ENCODE data around the gene ZSCAN22.

Gene ZSCAN22

DNA sequence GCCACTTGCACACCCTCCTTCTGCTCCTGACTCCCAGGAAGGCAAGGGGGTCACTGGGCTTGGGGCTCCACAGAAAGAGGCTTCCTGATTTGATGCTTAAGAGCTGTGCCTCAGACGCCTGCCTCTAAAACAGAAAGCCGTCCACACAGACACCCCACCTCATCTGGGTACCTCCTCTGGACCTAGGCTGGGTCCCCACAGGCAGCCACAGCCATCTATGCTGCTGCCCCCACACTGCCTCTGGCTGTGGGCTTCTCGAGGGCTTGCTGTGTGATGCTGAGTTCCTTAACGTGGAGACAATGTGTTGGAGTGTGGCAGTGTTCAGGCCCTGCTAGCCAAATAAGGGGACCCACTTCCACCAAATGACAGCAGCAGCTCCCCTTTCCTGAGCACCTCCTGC lies 8.5 kb upstream of the ZSCAN22 start:
- H3K9me3 ChIP-seq (ENCODE audit: insufficient read depth, low read depth, low read length) = peaks cover 4% of the 10 kb centered on the region
- no peaks in the 10 kb centered on the region for H3K79me2 ChIP-seq (ENCODE audit: control insufficient read depth, insufficient read depth, low read length, poor library complexity)
- no peak overlapping the region for H3K14ac ChIP-seq (ENCODE audit: low read length)
- no peak overlapping the region for H3K18ac ChIP-seq (ENCODE audit: low read length)
- no peak overlapping the region for H3K27ac ChIP-seq (ENCODE audit: low read depth, low read length)
- peaks cover 9 to 21% of the 10 kb centered on the region in 2 experiments for H3K36me3 ChIP-seq (ENCODE audit: control insufficient read depth in 1 of 2, insufficient read depth in 2 of 2, low read length in 2 of 2)
- H4K12ac ChIP-seq (ENCODE audit: low read depth, low read length) = no peak overlapping the region
- no peak overlapping the region for H3K4me3 ChIP-seq (ENCODE audit: low read depth, low read length)
- no peak overlapping the region for H2AFZ ChIP-seq (ENCODE audit: insufficient read depth, low read length, poor library complexity)
- no peak overlapping the region for H3K9ac ChIP-seq (ENCODE audit: low read length)
- no peak overlapping the region for H4K91ac ChIP-seq (ENCODE audit: low read depth, low read length)
- no CpG with 5 or more reads among the region's 4 CpGs for WGBS (ENCODE audit: extremely low coverage, insufficient coverage, insufficient read length)
- H3K4ac ChIP-seq (ENCODE audit: low read depth, low read length) = no peak overlapping the region
- H2BK5ac ChIP-seq (ENCODE audit: low read depth, low read length, poor library complexity) = no peak overlapping the region
- H3K4me2 ChIP-seq (ENCODE audit: low read length) = no peak overlapping the region
- no peaks in the 10 kb centered on the region for H3K79me1 ChIP-seq (ENCODE audit: low read length)
- H4K8ac ChIP-seq (ENCODE audit: low read depth, low read length) = no peak overlapping the region
- H3K27me3 ChIP-seq (ENCODE audit: insufficient read depth, low read length) = no peaks in the 10 kb centered on the region
- no peak overlapping the region for H2BK120ac ChIP-seq (ENCODE audit: insufficient read depth, low read length, poor library complexity)
- H2AK5ac ChIP-seq (ENCODE audit: low read length) = no peak overlapping the region
- no peak for DNase-seq
- no peak overlapping the region for H2BK12ac ChIP-seq (ENCODE audit: low read length)
- H3K4me1 ChIP-seq (ENCODE audit: control insufficient read depth in 1 of 2, insufficient read depth in 2 of 2, low read length in 2 of 2) = no peaks in the 10 kb centered on the region
- H3K23ac ChIP-seq (ENCODE audit: low read length) = no peak overlapping the region

DNA sequence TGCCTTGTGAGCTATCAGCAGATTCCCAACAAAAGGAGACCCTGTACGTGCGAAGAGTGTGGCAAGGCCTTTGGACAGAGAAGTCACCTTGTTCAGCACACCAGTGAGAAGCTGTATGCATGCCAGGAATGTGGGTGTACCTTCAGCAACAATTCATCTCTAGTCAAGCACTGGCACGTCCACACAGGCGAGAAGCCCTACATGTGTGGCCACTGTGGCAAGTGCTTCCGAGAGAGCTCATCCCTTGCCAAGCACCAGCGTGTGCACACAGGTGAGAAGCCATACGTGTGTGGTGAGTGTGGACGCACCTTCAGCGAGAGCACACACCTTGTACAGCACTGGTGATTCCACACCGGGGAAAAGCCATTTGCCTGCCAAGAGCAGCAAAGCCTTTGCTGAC lies 7.6 kb upstream of the ZSCAN22 start:
- no peaks in the 10 kb centered on the region for H3K27me3 ChIP-seq (ENCODE audit: insufficient read depth, low read length)
- H2BK5ac ChIP-seq (ENCODE audit: low read depth, low read length, poor library complexity) = no peak overlapping the region
- H3K14ac ChIP-seq (ENCODE audit: low read length) = no peak overlapping the region
- H2AFZ ChIP-seq (ENCODE audit: insufficient read depth, low read length, poor library complexity) = no peak overlapping the region
- no peak overlapping the region for H3K23ac ChIP-seq (ENCODE audit: low read length)
- no peak overlapping the region for H2BK120ac ChIP-seq (ENCODE audit: insufficient read depth, low read length, poor library complexity)
- DNase-seq = no peak
- H4K91ac ChIP-seq (ENCODE audit: low read depth, low read length) = no peak overlapping the region
- H3K79me2 ChIP-seq (ENCODE audit: control insufficient read depth, insufficient read depth, low read length, poor library complexity) = no peaks in the 10 kb centered on the region
- H3K4me1 ChIP-seq (ENCODE audit: control insufficient read depth in 1 of 2, insufficient read depth in 2 of 2, low read length in 2 of 2) = no peaks in the 10 kb centered on the region
- no peak overlapping the region for H3K4ac ChIP-seq (ENCODE audit: low read depth, low read length)
- peaks cover 7 to 18% of the 10 kb centered on the region in 2 experiments for H3K36me3 ChIP-seq (ENCODE audit: control insufficient read depth in 1 of 2, insufficient read depth in 2 of 2, low read length in 2 of 2)
- no peak overlapping the region for H3K27ac ChIP-seq (ENCODE audit: low read depth, low read length)
- H2BK12ac ChIP-seq (ENCODE audit: low read length) = no peak overlapping the region
- no peak overlapping the region for H4K8ac ChIP-seq (ENCODE audit: low read depth, low read length)
- H3K9ac ChIP-seq (ENCODE audit: low read length) = no peak overlapping the region
- H4K12ac ChIP-seq (ENCODE audit: low read depth, low read length) = no peak overlapping the region
- H3K4me3 ChIP-seq (ENCODE audit: low read depth, low read length) = no peak overlapping the region
- no peak overlapping the region for H3K18ac ChIP-seq (ENCODE audit: low read length)
- no peak overlapping the region for H2AK5ac ChIP-seq (ENCODE audit: low read length)
- no peaks in the 10 kb centered on the region for H3K79me1 ChIP-seq (ENCODE audit: low read length)
- WGBS (ENCODE audit: extremely low coverage, insufficient coverage, insufficient read length) = no CpG with 5 or more reads among the region's 10 CpGs
- H3K9me3 ChIP-seq (ENCODE audit: insufficient read depth, low read depth, low read length) = peaks cover 4% of the 10 kb centered on the region
- no peak overlapping the region for H3K4me2 ChIP-seq (ENCODE audit: low read length)

DNA sequence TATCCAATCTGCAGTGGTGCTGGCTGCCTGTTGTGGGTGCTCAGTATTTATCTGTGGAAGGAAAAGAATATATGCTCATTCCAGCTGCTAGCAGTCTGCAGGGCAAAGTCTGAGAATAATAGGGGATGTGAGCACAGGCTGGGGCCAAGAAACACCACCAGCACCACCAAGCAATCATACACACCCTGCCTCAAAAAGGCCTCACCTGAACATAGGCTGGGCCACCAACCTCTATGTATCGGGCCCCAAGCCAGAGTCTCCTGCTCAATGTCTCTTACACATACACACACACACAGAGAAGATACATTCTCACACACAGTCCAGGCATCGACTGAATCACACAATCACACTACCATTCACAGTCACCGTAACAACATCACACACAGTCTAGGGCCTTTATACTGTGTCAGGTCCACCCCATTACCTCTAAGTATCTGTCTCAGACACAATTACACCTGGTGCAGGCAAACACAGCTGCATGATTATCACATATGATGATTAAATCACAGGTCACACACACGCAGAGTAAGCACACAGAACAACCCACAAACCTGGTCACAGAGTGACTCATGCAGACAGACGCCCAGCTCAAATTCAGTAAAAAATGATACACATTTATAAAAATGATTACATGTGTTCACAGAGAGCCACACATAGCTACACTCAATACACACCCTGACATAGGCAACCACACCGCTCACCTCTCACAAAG lies 1.3 kb upstream of the ZSCAN22 start:
- Histone ChIP-seq H3K4ac (ENCODE audit: low read depth, low read length) (no peak overlapping the region), H3K79me2 (ENCODE audit: control insufficient read depth, insufficient read depth, low read length, poor library complexity) (peaks cover 9% of the 10 kb centered on the region), H2AK5ac (ENCODE audit: low read length) (no peak overlapping the region), H3K36me3 (ENCODE audit: control insufficient read depth in 1 of 2, insufficient read depth in 2 of 2, low read length in 2 of 2) (no peaks in the 10 kb centered on the region), H2BK120ac (ENCODE audit: insufficient read depth, low read length, poor library complexity) (no peak overlapping the region), H3K4me1 (ENCODE audit: control insufficient read depth in 1 of 2, insufficient read depth in 2 of 2, low read length in 2 of 2) (peaks cover 0 to 9% of the 10 kb centered on the region in 2 experiments), H3K18ac (ENCODE audit: low read length) (no peak overlapping the region), H3K27me3 (ENCODE audit: insufficient read depth, low read length) (no peaks in the 10 kb centered on the region), H4K12ac (ENCODE audit: low read depth, low read length) (no peak overlapping the region), H2BK5ac (ENCODE audit: low read depth, low read length, poor library complexity) (no peak overlapping the region), H2AFZ (ENCODE audit: insufficient read depth, low read length, poor library complexity) (no peak overlapping the region), H3K9ac (ENCODE audit: low read length) (no peak overlapping the region), H4K91ac (ENCODE audit: low read depth, low read length) (no peak overlapping the region), H3K9me3 (ENCODE audit: insufficient read depth, low read depth, low read length) (peaks cover 2% of the 10 kb centered on the region), H3K4me2 (ENCODE audit: low read length) (peak overlapping the region; percentile 85), H3K79me1 (ENCODE audit: low read length) (peaks cover 5% of the 10 kb centered on the region), H3K14ac (ENCODE audit: low read length) (no peak overlapping the region), H4K8ac (ENCODE audit: low read depth, low read length) (no peak overlapping the region), H2BK12ac (ENCODE audit: low read length) (no peak overlapping the region), H3K4me3 (ENCODE audit: low read depth, low read length) (no peak overlapping the region), H3K27ac (ENCODE audit: low read depth, low read length) (no peak overlapping the region), H3K23ac (ENCODE audit: low read length) (no peak overlapping the region)
- no CpG with 5 or more reads among the region's 6 CpGs for WGBS (ENCODE audit: extremely low coverage, insufficient coverage, insufficient read length)
- DNase-seq = no peak

DNA sequence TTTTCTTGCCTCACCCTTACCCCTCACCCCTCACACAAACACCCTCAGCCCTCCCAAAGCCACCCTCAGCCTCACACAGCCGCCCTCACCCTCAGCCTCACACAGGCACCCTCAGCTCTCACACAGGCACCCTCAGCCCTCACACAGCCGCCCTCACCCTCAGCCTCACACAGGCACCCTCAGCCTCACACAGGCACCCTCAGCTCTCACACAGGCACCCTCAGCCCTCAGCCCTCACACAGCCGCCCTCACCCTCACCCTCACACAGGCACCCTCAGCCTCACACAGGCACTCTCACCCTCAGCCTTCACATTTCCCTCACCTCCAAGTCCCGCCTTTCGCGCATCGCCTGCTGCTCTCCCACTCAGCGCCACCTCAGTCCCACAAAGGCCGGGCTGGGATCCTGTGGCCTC lies 287 bp upstream of the ZSCAN22 start:
- Histone ChIP-seq H4K12ac (ENCODE audit: low read depth, low read length) (peak overlapping the region; percentile 56), H2AFZ (ENCODE audit: insufficient read depth, low read length, poor library complexity) (peak overlapping the region; percentile 88), H3K4me2 (ENCODE audit: low read length) (peak overlapping the region; percentile 85), H4K91ac (ENCODE audit: low read depth, low read length) (peak overlapping the region; percentile 61), H3K4me3 (ENCODE audit: low read depth, low read length) (peak overlapping the region; percentile 92), H3K4ac (ENCODE audit: low read depth, low read length) (peak overlapping the region; percentile 47), H4K8ac (ENCODE audit: low read depth, low read length) (peak overlapping the region; percentile 82), H3K14ac (ENCODE audit: low read length) (peak overlapping the region; percentile 89), H3K27me3 (ENCODE audit: insufficient read depth, low read length) (no peaks in the 10 kb centered on the region), H3K27ac (ENCODE audit: low read depth, low read length) (no peak overlapping the region), H3K4me1 (ENCODE audit: control insufficient read depth in 1 of 2, insufficient read depth in 2 of 2, low read length in 2 of 2) (peaks cover 0 to 9% of the 10 kb centered on the region in 2 experiments), H2AK5ac (ENCODE audit: low read length) (peak overlapping the region; percentile 4), H2BK12ac (ENCODE audit: low read length) (no peak overlapping the region), H3K79me1 (ENCODE audit: low read length) (peaks cover 5% of the 10 kb centered on the region), H2BK120ac (ENCODE audit: insufficient read depth, low read length, poor library complexity) (no peak overlapping the region), H3K23ac (ENCODE audit: low read length) (no peak overlapping the region), H3K9ac (ENCODE audit: low read length) (peak overlapping the region; percentile 91), H3K79me2 (ENCODE audit: control insufficient read depth, insufficient read depth, low read length, poor library complexity) (peaks cover 9% of the 10 kb centered on the region), H3K36me3 (ENCODE audit: control insufficient read depth in 1 of 2, insufficient read depth in 2 of 2, low read length in 2 of 2) (no peaks in the 10 kb centered on the region), H3K18ac (ENCODE audit: low read length) (peak overlapping the region; percentile 26), H2BK5ac (ENCODE audit: low read depth, low read length, poor library complexity) (no peak overlapping the region), H3K9me3 (ENCODE audit: insufficient read depth, low read depth, low read length) (peaks cover 2% of the 10 kb centered on the region)
- no peak for DNase-seq
- WGBS (ENCODE audit: extremely low coverage, insufficient coverage, insufficient read length) = no CpG with 5 or more reads among the region's 9 CpGs

All from trophoblast cell (in vitro differentiated cells and primary cell).